Activated T-cell treated with anti-CD3 and anti-CD28 coated beads for 24 hours (primary cell): Measurements from ENCODE around the gene SP110.
"Not testable (repeated sequence)": the region's sequence is repeated elsewhere in the genome, so short reads cannot be mapped to it uniquely, and the experiment has no call there.

Experiments
- DNase-seq: peaks from one replicate; pipeline ENCODE4 v3.0.0-alpha.2; 2020; ENCODE audit warnings: low read depth

SP110 gene

DNA sequence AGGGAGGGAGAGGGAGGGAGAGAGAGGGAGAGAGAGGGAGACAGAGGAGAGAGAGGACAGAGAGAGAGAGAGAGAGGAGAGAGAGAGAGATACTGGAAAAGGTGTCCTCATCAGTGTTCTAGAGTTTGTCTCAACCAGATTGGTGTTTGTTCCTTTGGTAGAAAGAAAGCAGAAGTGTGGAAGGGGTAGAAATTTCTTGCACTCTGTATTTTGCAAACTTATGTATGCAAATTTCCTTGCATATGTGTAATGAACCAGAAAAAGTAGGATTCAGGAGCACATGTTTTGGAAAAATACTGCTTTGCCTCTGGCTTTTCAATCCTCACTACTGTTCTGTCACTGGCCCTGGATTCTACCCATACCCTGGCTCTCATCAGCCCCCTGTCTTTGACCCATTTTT is 4.7 kb upstream of the SP110 start:
- DNase-seq, result no peak

DNA sequence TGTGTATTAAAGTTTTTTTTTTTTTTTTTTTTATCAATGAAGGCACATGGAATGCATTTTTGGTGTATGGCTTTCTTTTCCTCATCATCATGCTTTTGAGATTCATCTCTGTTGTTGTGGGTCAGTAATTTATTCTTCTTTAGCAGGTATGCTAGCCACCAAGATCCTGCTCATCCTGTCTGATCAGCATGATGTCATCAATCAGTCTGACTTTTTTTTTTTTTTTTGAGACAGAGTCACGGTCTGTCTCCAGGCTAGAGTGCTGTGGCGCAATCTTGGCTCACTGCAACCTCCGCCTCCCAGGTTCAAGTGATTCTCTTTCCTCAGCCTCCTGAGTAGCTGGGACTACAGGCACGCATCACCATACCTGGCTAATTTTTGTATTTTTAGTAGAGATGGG is 3.0 kb upstream of the SP110 start:
- not testable (repeated sequence) for DNase-seq

DNA sequence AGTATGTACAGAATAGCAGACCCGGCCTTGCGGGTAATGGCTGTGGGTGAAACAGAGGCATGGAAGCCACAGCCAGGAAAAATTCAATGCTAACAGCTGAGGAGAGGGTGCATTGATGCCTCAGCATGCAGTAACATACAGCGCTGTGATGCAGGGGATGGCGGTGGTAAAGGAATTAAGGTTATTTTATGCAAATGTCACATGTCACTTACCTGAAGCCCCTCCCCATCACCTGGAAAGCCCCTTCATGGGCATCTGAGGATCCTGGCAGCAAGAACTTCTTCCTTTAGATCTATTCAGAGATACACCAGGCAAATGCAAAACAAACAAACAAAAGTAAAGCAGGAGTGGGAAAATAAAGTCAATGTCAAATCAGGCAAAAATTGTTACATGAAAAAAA is 1.7 kb upstream of the SP110 start:
- no peak for DNase-seq

DNA sequence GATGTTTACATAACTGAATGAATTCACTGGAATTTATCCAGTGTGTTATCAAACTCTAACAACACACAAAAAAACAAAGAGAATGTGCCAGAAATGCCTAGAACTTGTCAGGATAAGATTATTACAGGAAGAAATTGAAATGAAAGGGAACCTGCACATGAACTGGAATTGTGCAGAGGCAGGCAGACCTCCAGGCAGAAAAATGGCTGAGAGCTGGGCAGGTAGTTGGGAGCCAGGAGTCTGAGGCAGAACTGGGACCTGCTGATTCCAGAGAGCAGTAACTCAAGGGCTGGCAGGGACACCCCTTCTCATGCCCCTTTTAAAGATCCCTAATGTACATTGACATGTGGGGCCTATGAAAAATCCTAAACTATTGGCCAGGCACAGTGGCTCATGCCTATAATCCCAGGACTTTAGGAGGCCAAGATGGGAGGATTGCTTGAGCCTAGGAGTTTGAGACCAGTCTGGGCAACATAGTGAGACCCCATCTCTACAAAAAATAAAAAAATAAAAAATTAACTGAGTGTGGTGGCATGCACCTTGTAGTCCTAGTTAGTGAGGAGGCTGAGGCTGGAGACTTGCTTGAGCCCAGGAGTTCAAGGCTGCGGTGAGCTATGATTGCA is 674 bp upstream of the SP110 start:
- no peak for DNase-seq

DNA sequence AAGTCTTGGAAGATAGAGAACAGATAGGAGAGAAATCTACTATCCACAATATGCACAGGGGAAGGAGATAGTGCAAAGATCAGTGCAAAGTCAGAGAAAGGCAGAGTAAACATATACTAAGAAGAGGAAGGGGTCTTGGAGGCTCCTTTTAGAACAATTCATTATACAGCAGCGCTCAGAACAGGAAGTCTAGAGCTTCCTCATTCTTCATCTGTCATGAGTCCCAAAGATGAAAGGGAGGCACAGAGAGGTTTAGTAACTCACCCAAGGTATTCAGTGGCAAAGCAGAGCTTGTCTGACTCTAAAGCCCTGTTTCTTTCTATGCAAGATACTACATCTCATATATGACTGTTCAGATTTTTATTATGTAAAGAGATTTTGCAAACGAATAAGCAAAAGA is 1.4 kb downstream of the SP110 start:
- no peak for DNase-seq

DNA sequence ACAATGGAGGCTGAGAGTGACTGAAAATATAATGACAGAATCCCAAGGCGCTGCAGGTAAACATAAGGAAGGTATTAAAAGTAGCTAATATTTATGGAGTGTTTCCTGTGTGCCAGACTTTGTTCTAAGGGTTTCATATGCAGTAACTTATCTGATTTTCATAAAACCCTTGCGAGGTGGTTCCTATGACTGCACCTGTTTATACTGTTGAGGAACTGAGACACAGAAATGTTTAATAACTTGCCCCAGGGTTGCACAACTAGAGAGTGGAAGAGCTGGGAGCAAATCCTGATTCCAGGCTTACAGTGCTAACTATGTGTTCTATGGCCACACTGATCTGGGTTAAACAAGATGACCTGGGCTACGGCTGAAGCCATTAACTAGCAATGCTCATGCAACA is 2.4 kb downstream of the SP110 start:
- no peak for DNase-seq

DNA sequence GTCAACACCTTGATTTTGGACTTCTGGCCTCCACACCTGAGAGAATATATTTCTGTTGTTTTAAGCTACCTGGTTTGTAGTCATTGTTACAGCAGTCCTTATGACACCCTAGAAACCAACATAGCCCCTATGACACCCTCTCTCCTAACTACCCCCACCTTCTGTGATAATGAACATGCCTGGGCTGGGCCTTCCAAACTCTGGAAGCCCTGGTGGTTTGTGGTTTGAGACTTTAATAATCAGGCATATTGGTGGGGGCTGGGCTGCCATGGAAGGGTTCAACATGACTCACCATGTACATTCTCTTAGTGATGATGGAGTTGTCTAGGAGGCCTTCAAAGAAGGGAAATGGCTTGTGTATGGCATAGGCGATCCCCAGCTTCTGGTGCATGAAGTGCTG is 3.3 kb downstream of the SP110 start:
- no peak for DNase-seq

DNA sequence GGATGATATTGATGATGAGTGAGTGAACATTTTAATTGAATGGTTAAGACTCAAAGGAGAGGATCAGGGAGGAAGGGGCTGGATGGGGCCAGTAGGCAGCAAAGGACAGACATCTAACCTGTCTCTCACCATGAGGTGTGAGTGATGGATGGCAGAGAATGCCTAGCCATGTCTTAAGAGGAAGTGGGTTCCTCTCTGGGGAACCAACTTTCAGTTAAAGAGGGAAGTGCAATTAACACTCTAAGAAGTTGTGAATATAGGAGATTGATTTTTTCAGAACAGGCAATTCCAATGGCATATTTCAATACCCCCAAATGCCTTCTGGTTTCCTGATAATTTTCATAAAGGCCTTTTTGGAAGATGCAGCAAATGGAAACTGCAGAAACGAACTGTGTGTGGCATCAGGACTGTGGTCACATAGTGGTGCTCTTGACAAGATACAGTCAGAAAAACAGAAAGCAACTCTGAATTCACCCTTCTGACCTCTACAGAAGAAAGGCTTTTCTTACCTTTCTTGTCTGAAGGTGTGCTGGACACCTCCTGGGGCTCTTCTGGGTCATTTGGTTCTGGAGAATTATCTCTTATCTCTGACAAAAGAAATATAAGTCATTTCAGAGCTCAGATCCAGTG is 10.2 kb downstream of the SP110 start:
- DNase-seq, result no peak

DNA sequence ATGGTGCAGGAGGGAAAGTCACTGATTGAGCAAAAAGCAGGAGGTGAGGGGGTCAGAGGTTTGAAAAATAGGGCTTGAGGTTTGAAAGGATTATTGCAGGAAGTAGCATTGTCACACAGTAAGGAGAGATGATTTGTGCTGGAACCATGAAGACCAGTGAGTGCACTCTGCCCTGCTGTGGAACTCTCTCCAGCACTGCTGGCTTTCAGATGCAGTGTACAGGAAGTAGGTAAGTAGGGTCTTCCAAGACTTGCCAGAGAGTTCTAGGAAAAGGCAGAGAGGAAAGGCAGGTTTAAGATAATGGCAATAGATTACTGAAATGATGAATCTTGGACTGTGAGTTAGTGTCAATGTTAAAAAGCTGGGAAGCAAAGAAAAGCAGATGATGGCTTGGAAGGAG is 11.2 kb downstream of the SP110 start:
- DNase-seq, result no peak

DNA sequence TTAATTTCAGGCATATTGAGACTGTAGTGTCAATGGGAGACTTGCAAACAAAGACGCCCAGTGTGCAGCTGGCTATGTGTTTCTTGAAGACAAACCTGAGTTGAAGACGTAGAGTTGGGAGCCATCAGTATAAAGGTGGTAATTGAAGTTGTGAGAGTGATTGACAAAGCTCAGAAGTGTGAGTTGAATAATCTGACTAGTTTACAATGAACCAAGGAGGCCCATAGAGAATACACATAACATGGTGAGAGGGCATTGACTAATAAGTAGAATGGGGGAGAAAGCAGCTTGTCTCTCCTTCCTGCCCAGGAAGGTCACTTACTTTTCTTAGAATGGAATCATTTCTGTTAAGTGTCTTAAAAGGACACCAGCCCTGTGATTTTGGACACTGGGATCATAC is 14.1 kb downstream of the SP110 start:
- no peak for DNase-seq

DNA sequence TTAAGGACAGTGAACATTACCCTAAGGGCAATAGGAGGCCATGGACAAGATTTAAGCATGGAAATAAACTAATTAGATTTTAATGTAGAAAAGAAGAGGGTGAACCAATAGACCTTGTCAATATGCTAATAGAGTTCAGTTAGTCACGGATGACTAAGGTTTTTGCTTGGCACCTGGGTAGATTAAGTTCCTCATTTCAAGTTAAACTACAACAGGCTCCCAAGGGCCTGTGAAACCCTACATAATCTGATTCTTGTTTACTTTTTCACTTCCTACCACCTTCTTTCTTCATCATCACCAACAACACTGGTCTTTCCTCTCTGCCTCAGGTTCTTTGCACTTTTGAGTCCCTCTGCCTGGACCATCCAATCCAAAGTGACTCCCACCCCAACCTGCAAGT is 14.8 kb downstream of the SP110 start:
- DNase-seq, result no peak

DNA sequence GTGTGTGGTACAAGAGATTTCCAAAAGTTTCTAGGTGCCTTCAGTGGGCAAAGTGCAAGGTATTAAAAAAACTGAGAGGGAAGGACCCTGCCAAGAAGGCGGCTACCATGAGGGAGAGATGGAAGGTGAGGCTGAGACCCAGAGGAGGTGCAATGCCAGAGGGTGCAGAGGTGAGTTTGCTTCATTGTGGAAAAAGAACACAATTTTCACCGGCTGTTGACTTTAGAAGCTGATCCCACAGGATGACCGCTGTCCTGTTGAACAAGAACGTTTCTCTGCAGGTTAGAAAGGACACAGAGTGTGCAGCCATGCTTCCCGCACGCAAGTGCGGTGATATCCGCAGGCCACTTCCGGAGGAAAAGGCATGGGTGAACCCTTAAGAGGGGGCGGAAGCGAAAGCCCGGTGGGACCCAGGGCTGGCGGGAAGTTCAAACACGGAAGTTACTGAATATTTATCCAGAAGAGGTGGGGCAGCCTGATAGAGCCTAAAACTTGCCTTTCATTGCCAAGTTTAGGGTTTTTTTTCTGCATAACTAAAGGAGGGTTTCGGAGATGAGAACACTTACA is 16.6 kb downstream of the SP110 start:
- DNase-seq, result no peak

DNA sequence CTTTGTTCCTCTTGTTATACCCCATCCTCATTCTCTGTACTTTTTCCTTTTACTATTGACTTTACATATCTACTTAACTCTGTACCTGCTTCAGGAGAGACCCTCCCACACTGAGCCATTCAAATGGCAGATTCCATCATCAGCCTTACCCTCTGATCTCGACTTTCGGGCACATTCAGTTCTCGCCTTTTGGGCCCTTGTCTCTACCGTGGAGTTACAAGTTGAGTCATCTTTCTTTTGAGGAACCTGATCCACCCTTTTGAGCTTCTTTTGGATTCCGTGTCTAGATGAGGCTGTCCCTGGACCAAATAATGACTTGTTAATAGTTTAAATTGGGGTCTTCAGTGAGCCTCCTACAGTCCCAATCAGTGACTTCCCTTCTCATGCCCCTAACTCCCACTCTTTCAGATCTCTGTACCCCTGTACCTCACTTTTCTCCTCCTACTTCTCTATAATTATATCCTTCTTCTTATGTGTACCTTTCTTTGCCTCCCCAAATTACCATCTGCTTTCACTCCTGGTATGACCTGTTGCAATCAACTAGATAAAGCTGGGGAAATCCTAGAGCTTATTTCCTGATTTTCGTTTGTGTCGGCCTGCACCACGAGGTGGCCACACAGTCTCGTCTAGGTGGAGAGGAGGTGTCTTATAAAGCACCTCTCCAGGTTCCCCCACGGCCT is 17.2 kb downstream of the SP110 start:
- no peak for DNase-seq

DNA sequence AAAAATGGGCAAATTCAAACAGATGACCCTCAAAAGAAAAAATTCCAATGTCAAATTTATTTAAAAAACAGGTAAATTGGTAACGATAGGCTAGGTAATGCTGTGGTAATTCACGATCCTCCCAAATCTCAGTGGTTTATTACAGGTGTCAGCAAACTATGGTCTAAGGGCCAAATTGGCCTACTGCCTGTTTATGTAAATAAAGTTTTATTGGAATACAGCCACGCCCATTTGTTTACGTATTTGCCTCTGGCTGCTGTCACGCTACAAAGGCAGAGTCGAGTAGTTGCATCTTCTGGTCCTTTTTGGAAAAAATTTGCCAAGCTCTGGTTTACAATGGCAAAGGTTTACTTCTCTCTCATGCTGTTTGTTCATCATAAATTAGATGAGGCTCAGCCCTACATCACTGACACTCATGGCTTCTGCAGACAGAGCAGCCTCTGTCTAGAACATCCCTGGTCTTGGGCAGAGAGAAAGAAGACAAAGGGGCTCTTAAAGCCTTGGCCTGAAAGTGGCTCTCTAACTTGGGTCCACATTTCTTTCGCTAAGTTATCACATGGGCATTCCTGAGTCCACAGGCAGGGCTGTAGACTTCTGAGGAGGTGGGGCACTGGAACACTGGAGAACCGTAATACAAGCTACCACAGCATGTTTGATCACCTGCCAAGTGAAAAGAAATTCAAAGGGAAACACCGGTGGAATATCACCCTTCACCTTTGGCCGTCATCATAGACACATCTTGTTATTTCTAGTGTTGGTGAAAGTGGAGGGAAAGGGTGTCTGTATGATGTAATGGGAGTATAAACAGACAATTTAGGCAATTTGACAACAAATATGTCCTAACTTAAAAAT is 34.8 kb downstream of the SP110 start:
- no peak for DNase-seq

DNA sequence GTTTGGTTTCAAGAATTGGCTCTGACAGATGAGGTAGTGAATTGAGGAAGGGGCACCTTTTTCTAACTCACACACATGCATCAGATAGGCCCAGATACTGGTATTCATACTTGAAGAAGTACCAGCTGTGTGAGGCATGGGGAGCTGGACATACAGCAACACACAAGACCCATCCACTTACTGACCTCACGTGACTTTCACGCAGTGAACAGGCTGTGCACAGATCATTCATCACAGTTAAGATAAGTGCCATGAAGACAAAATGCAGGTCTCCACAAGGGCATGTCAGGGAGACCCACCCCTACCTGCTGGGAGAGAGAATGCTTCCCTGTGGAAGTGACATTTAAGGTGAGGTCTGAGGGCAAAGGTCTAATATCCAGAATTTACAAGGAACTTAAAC is 38.6 kb downstream of the SP110 start:
- DNase-seq, result no peak

DNA sequence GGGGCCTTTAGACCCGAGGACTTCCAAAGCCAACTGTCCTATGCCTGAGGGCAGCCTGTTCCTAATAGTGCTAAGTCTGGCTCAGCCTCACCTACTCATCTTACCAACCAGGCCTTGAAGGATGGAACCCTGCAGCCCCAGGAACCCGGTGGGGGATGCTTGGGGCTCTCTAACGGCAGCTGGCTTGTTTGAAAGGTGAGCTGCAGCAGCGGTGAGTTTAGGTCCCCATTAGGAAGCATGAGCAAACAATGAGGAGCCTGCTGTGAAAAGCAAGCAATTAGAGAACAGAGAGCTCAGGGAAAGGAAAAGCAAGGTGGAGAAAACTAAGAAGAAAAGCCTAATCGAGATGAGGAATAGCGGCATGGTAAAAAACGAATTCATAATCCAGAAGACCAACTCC is 39.9 kb downstream of the SP110 start:
- no peak for DNase-seq

DNA sequence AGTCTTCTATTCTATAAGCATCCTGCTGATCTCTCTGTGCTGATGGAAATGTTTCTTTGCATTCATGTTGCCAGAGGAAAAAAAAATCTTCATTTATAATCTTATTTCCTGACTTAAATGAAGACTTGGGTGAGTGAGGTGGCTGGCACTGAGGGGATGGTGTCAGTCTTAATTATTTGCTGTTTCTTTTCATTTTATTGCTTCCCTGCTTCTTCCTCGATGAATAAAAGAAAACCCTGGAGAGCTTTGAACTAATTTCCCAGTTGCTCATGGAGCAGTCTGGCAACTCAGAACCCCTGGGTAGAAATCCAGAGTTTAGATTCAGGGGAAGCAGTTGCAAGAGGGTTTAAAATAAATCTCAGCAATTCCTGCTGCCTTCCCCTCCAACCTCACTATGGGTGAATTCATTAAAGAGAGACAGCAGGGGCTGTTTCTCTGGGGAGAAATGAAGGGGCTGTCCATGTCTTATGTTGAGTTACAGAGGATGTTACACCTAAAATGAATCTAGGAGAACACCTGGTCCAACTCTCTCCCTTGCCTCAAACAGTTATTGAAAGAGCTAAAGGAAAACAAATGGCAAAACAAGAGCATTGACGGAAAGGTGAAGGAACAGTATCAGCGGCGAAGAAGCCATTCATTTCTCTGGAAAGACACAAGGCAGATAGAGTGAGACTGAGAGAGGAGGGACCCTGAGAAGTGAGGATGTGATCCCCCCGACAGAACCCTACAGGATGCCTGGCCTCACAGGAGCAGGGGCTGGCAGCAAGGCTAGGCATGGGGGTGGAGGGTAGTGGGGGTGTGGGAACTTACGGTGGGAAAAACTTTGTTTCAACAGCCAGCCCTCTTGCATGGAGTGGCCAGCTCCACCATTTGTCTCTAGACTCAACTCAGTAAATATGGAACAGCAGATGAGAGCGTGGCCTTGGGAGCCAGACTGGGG is 41.0 kb downstream of the SP110 start:
- DNase-seq, result no peak

DNA sequence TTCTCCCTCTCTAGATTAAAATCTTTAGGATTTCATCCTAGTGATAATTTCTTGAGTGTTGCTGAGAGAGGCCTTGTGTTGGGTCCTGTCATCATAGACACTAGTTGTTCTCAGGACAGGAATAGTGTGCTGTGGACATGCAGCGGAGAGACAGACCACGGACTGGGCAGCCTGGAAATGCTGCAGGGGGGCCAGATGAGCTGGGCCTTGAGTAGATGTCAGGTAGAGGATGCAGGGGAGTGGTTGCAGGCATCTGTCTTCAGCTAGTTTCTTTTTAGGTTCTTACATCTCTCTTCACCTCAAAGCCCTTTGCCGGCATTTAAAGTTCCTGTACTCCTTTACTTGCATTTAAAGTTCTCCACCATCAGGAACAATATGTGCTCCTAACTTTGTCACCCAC is 42.8 kb downstream of the SP110 start:
- DNase-seq, result no peak

DNA sequence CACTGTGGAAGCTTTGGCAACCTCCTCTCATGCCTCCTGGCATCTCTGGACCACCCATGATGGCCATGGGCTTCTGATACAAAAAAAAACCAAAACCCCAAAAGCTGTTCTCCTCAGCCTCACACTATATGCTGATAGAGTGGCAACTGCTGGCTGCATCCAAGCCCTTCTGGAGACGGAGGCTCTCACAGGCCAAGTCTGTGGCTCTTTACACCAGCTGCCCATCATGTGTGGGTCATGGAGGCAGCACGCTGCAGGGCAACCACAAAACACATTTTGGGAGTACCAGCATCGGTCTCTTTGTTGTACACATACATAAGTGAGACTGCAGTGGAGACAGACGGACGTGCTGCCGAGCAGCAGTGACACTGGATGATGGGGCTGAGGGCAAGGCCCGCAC is 45.3 kb downstream of the SP110 start:
- DNase-seq, result no peak

DNA sequence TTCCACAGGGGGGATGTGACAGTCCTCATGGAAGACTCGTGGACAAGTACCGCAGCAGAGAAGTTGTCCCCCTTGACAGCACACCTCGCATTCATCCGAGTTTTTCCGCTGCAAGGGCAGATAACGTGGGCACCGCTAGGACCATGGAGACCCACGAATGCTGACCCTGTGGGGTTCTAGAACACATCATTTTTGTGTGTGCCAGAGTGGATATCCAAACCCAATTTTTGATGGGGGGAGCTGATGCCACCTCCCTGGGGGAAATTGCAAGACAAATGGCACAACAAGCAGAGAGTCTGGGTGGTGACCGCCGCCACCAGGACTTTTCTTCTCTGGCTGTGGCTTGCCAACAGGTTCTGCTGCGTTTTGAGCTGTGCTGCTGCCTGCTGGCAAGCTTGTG is 46.9 kb downstream of the SP110 start:
- DNase-seq, result no peak

DNA sequence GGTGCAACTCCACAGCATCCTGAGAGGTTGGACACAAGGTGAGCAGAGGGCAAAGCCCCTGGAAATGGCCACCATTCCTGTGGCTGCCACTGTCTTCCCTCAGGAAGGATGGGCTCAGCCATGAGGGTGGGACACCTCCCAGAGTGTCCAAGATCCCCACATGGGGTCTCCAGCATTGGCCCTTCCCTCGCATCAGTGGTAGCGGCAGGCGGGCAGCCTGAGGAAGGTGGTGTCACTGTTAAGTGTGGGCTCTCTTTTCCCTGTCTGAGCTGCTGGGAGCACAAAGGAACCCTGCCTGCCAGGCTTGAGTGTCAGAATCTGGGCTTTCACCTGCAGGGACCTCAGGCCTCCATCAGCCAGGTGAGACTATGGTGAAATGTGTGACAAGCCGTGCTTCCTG is 47.6 kb downstream of the SP110 start:
- no peak for DNase-seq
